HG02938 (cell line): Measurements from ENCODE around the gene TDRKH.
"Not testable (repeated sequence)": the region's sequence is repeated elsewhere in the genome, so short reads cannot be mapped to it uniquely, and the experiment has no call there.

Source experiments
- ATAC-seq: cut with Tn5 transposase; IDR thresholded peaks from one replicate; pipeline ENCODE4 v1.9.1; 2021; ENCODE audit warnings: mild to moderate bottlenecking, moderate library complexity; ENCODE audit not compliant: unreplicated experiment

The TDRKH gene

DNA sequence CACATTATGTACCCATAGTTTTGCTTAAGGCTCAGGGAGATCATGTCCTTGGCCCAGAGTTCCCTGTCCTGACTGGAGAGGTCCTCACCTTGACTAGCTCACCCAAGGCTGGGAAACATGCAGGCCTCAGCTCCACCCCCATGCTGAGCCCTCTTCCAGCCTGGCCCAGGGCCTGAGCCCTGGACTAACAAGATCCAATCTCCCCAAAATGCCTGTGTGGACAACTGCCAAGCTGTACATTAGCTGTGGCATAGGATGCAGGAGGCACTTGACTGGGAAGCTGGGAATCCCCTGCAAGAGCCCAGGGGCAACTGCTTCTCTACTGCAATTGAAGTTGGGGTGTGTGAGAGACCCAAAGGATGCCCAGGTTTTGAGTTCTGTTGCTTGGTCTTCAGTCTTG lies 12.9 kb upstream of the TDRKH start:
- ATAC-seq: no peak

DNA sequence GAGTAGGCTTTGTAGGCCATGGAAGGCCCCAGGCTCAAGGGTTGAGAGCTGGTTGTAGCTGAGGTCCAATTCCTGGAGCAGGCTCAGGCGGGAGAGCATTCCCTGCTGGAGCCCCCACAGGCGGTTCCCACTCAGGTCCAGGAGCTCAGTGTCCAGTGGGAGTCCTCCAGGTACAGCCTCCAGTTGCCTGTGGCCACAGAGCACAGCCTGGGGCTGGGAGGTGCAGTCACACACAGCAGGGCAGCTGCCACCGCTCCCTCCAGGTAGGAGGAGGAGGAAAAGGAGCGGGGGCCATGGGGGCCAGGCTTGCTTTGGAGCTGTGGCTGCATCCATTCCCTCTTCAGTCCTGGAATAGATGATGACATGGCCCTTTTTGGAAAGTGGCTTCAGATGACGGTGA lies 12.1 kb upstream of the TDRKH start:
- no peak for ATAC-seq

DNA sequence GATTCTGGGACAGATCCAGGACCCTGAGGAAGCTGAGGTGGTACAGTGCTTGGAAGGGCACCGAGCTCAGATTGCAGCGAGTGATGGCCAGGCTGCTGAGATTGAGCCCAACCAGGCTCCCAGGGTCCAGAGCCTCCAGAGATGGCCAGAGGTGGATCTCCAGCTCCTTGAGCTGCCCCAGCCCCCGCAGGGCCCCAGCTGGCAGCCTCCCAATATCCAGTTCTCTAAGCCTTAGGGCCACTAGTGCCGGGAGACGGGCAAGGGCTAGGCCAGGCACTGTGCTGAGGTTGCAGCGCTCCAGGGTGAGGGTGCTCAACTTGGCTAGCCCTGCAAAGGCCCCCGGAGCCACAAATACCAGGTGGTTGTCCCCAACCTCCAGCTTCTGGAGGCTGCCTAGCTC lies 11.5 kb upstream of the TDRKH start:
- no peak for ATAC-seq

DNA sequence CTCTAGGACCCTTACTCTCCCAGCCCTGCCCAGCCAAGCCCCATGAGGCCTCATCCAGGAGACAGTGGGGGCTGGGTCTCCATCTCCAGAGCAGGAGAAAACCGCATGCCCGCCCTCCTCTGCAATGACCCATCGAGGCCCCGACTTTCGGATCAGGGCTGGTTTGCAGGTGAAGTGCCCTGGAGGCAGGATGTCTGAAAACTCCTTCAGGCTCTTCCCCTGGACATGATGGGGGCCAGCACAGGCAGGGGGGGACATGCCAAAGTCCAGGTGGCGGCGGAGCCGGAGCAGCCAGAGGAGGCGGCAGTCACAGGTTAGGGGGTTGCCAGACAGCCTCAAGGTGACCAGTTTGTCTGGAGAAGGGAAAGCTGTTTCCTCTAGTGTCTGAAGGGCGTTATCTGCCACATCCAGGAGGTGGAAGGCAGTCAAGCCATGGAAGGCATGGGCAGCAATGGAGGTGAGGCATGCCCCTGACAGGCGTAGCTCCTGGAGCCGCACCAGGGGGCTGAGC lies 11.1 kb upstream of the TDRKH start:
- ATAC-seq: no peak

DNA sequence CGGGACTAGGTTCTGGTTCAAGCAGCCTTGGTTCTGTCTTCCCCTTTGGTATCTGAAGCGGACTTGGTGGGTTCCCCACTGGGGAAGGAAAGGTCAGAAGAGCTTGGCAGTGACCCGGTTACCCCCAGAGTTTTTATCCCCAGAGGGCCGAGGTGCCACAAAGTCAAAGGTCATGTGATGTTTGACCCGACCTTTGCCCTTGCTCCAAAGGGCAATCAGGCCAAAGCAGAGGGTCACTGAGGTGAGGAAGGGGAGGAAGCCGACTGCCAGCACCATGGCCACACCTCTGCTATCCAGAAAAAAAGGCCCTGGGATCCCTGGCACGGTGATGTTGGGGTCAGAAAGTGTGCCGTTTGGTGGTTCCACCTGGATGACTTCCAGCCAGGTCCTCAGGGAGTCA lies 10.5 kb upstream of the TDRKH start:
- ATAC-seq: no peak

DNA sequence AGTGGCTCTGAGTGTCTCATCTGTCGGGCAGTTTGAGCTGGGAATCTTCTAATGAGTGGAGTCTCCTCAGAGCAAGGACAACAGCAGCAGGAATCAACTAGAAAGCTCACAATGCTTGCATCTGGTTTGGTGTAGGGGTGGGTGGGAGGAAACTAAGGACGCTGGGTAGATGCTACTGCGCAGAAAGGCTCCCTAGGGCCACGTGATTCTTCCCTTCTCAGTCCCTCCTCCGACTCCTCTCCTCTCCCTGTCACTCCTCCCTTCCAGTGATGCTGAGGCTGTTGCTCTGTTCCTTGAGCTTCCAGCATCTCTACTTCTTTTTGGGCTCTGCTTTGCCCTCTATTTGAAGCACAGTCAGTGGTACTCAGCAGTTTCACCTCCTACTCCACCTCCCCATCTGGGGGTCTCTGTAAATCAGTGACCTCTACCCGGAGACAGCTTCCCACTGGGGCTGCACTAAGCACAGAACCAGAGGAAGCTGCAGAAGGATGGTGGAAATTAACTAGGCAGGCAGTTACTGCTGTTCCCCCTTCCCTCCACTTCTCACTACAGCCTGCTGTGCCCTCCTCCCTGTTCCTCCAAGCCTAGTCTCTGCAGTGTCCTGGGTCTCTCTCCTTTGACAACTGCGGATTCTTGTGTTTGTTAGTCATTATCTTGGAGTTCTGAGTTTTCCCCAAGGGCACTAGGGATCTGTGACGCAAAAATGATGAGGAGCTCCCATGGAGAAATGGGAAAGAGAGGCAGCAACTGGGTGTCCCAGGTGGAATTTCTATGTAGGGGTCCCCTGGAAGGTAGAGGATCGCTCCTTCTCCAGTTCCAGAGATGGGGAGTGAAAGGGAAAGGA lies 9.1 kb upstream of the TDRKH start:
- ATAC-seq: no peak

DNA sequence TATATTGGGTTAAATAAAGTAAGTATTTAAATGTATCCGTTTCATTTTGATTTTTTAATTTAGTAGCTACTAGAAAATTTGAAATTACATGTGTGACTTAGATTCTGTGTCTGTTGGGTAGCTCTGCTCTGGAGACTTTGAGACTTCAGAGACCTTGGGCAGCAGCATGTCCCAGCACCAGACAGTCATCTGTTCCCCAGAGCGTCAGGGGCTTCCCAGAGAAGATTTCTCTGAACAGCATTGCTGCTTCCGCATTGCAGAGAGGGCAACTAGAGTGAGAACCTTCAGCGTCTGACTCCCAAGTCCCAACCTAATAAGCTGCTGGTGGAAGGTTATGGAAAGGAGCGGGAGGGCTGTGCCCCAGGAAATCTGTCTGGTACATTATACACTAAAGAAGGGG lies 8.3 kb upstream of the TDRKH start:
- ATAC-seq: no peak

DNA sequence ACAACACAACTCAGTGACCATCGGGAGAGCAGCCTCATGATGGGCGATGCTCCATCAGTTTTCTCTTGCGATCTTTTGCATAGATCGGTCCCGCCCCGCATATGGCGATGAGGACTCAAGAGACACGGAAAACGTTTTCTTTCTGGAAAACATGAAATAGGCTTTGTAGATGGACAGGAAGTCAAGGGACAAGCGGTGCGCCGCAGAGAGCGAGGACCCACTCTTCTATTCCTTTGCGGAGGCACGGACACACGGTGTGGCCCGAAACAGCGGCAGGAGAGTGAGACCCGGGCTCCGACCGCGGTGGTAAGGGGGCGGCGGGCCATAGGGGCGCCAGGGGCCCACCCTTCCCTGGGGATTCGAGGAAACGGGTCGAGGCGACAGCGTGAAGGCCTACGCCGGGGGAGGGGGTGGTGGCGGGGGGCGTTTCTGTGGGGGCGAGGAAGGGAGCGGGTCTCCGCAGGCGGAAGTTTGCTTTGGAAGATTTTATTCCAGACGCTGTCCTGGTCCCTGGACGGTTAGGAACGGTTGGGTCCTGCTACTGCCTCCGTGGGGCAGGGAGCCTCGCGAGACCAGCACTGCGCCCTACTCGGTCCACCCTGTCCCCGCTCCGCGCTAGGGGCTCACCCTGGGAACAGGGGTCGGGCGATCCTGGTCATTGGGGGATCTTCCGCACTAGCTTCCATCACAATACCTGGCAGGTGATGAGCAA lies 796 bp upstream of the TDRKH start:
- peak; percentile 1 for ATAC-seq

DNA sequence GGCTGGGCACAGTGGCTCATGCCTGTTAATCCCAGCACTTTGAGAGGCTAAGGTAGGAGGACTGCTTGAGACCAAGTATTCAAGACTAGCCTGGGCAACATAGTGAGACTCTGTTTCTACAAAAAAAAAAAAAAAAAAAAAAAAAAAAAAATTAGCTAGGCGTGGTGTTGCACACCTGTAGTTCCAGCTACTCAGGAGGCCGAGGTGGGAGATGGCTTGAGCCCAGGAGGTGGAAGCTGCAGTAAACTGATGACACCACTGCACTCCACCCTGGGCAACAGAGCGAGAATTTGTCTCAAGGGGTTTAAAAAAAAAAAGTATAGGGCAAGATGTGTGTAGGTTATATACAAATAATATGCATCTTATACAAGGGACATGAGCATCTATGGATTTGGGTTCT lies 2.6 kb downstream of the TDRKH start:
- ATAC-seq: no peak

DNA sequence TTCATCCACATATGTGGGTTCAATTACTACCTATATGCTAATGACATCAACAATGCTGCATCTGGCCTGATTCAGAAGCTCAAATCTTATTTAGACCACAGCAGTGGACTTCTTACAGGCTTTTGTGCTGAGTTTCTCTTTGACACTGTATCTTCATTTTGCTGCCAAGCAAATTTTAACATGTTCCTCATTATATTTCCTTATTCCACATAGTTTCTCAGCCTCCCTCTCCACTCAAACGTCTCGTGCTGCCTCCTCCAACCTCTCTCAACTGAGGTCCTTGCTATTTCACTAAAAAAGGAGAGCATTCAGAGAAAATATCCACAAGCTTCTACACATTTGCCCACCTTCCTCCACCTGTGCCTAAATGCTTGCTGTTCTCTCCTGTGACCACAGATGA lies 6.5 kb downstream of the TDRKH start:
- no peak for ATAC-seq

DNA sequence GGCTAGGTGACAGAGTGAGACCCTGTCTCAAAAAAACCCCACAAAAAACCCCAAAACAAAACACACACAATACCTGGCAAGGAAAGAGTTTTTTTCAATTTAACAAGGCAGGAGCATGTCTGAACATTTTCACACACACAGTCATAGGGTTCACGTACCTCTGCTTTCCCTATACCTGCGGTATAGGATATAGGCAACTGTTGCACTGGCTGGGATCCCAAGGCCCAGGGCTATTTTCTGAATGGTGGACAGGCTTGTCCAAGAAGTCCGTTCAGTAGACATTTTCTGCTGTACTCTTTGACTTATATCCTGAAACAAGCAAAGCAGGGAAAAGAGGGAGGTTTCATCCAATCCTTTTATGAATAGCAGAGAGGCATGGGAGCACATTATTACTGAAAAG lies 7.6 kb downstream of the TDRKH start:
- no peak for ATAC-seq

DNA sequence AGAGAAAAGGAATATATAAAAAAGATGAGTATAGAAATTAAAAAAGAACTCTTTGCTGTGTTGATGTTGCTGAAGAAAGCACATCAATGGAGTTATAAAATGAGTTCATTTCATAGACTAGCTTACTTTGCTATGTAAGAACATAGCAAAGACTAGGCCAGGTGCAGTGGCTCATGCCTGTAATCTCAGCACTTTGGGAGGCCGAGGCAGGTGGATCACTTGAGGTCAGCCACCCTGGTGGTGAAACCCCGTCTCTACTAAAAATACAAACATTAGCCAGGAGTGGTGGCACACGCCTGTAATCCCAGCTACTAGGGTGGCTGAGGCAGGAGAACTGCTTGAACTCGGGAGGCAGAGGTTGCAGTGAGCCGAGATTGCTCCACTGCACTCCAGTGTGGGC lies 8.3 kb downstream of the TDRKH start:
- not testable (repeated sequence) for ATAC-seq

DNA sequence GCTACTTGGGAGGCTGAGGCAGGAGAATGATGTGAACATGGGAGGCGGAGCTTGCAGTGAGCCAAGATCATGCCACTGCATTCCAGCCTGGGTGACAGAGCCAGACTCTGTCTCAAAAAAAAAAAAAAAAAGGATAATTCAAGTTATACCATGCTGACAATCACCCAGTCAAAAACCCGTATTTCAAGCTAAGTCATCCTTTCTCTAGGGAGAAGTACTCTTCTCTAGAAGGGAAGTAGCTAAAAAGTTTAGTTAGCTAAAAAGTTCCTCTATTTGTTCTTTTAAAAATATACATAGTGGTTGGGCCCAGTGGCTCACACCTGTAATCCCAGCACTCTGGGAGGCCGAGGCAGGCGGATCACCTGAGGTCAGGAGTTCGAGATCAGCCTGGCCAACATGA lies 9.6 kb downstream of the TDRKH start:
- ATAC-seq: not testable (repeated sequence)

DNA sequence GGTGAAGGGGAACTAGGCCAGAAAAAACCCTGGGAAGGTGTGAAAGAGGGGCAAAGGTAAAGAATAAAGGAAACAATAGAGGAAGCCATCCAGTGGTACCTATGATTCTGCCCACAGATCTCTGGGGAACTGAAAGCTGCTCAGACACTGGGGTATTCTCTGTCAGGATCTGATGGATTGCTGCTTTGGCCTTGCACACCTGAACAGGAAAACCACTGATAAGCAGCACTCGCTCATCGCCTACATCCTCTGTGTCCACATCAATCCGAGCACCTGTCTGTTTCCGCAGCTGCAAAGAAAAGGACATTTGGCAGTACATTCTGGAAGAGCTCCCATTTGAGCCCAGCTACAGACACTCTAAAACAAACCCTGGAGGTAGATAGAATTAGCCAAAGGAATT lies 10.4 kb downstream of the TDRKH start:
- no peak for ATAC-seq

DNA sequence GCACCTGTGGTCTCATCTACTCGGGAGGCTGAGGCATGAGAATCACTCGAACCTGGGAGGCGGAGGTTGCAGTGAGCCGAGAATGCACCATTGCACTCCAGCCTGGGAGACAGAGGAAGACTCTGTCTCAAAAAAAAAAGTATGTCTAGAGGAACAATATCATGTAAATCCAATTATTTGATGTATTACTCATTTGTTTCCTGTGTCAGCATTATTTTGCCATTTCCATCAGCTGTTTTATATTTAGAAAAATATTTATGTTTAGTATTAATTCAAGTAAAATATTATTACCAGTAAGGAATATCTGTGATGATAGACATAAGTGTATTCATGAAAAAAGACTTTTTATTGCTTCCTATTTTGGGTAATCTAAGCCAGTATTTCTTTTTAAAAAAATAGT lies 13.0 kb downstream of the TDRKH start:
- no peak for ATAC-seq

DNA sequence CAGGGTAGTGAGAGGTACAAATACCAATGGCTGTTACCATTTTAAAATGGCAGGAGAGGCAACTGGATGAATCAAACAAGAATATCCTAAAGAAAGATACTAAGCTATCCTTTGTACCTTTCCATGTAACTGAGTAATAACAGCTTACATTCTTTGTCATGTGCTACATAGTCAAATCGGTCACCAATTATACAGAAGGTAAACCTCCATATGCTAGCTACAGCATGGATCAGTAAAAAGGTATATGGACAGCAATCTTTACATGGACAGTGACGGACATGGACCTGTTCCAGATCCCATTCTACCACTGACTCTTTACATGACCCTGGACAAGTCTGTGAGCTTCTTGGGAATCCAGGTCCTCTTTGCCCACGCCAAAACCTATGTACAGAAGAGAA lies 13.6 kb downstream of the TDRKH start:
- no peak for ATAC-seq

DNA sequence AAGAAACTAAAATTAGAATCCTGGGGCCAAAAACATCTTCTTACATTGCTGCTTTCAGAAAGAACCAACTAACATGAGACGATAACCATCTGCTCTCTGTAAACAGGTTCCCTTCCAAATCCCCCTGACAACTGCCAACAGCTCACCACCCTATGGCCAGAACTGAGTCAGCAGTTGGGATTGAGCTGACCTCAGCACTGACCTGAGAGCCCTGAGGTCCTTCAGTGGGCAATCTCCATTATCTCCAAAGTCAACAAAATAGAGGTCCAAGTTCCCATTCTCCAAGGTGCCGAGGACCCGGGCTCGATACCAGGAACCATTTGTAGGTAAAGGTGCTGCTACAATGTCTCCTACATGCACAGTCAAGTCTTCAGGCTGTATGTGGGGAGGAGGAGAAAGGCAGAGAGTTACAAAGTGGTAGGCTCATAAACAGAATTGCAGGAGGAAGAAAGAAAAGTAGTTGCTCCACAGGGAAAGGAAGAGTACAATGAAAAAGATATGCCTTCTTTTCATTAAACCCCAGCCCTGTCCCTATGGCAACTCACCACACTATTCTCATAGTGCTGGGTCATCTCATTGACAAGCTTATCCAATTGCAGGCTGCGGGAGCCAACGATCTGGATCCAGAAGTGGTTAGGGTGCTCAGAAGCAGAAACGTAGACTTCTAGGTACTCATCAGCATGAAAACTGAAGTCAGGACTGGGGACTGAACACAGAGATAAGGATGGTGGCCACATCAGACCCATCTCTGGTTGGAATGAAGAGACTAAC lies 14.2 kb downstream of the TDRKH start:
- no peak for ATAC-seq

DNA sequence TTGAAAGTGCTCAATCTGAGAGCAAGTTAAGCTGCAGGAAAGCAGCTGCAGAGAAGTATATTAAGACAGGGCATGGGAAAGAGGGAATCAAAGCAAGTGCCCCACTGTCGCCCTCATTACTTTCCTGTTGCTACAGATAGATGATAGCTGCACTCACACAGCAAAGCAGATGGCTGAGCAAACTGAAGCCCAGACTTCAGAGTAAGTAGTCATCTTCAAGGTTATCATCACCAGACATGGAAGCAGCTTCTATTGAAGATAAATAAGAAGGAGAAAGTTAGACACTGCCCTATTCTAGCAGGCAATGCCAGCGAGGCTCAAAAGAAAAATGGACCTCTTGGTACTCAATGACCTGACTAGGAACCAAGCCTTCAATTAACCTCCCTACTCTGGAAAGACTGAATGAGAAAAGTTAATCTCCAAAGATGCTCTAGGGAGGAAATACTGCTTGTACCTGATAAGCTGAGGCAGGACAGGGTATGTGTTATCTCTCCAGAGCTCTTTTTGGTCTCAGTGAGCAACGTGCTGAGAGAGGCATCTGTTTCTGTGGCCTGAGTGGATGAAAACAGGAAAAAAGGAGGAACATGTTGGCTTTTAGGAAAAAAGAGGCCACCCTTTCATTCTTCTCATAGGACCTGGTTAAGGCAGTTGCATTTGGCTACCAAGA lies 15.9 kb downstream of the TDRKH start:
- no peak for ATAC-seq

DNA sequence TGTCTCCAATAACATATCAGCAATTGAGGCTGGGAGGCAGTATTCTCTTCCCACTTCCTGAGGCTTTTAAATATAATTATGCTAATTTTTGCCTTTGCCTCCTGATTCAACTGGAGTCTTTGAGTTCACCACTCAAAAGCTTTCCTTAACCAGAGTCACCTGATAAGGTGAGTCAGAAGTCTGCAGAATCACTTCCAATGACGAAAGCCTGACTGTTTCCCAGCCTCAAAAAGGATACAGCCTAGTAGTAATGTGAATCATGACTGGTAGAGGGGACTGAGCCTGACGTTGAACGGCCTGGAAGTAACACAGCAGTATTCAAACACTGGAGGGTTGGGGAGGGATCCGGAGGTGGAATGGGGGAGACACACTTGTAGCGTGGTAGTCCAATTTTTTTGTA lies 16.6 kb downstream of the TDRKH start:
- ATAC-seq: no peak

DNA sequence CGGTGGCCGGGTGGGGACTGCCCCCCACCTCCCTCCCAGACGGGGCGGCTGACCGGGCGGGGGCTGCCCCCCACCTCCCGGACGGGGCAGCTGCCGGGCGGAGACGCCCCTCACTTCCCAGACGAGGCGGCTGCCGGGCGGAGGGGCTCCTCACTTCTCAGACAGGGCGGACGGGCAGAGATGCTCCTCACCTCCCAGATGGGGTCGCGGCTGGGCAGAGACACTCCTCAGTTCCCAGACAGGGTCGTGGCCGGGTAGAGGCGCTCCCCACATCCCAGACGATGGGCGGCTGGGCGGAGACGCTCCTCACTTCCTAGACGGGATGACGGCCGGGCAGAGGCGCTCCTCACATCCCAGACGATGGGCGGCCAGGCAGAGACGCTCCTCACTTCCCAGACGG lies 21.0 kb downstream of the TDRKH start:
- not testable (repeated sequence) for ATAC-seq
